NK-92 (cell line): ENCODE results near the gene PNO1.
A peak's percentile ranks its signal among the peaks of the same experiment; 100 is the strongest.
"Not testable (repeated sequence)": the region's sequence is repeated elsewhere in the genome, so short reads cannot be mapped to it uniquely, and the experiment has no call there.

Experiments used
- DNase-seq: peaks from one replicate; lab custom pipeline; 2025; ENCODE audit not compliant: unreplicated experiment; lab: John Stamatoyannopoulos, UW

PNO1 gene

DNA sequence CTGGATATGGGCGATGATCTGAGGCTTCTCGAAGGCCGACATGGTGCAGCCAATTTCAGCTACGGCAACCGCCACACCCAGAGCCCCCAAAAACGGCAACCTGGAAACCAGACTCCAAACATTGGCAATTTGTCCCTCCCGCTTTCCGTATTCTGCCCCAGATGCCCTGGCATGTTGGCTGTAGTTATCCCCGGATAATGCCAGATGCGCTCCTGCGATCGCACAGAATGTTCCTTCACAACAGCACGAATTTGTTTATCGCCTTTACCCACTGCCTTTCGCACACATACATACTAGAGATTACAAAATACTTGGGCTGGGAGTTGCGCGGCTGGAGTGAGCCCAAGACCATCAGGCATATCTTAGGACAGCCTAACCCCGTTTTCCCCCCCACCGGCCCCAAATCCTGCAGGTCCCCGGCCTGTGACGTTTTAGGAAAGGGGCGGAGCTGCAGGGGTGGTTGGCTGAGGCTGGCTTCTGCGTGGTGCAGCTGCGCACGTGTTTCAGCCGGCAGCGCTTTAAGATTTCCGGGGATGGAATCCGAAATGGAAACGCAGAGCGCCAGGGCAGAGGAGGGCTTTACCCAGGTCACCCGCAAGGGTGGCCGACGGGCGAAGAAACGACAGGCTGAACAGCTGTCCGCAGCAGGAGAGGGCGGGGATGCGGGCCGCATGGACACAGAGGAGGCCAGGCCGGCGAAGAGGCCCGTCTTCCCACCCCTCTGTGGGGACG lies at the start of gene PNO1:
PNO1 (plus strand) TSS at position 487 of the 732 bp plus-strand sequence; CDS start at position 534, 47 bp downstream.
- peak; percentile 79 for DNase-seq

DNA sequence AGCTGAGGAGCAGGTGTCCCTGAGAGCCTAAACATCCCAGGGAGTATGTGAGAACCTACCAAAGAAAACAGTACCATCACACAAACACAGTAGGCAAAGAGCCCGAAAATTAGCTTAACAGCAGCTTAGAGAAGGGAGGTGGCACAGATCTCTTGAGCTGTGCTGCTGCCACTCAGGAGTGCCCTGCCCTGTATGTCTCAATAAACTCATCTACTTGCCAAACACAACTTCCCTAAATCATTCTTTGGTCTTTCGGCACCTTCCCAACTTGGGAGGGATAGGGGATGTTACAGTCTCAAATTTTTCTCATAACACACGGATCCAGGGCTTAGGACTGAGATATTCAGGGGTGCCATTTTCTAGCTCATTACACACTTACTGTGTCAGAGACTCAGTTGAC lies 49.6 kb upstream of the PNO1 start:
- no peak for DNase-seq

DNA sequence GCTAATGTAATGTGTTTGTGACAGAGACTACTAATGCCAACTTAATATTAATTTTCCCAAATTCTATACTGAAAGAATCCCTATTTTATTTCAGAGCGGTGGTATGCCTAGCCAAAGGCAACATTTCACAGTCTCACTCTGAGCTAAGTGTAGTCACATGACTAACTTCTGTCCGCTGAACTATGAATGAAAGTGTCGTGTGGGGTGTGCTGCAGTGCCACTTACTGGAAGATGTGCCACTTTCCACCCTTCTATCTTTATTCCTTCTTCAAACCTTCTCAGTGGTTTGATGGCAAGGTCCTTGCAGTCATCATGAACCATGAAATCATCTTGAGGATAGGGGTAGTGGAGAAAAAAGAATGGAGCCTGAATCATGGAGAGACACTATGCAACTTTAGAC lies 47.6 kb upstream of the PNO1 start:
- DNase-seq: no peak

DNA sequence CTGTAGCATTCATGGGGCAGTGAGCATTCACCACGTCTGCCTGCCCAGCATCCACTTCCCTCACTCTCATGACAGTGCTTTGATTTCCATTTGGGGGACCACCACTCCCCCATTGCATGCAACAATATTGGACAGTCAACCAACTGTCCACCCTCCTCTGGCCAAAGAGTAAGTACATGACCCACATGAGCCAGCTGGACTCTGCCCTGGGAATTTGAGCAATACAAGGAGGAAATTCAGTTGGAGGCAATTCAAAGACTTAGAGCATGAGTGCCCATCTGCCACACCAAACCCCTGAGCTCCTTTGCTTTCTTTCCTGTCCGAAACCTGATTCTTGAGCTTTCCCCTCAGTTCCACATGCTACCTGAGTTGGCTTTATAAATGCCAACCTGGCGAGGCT lies 41.7 kb upstream of the PNO1 start:
- DNase-seq: no peak

DNA sequence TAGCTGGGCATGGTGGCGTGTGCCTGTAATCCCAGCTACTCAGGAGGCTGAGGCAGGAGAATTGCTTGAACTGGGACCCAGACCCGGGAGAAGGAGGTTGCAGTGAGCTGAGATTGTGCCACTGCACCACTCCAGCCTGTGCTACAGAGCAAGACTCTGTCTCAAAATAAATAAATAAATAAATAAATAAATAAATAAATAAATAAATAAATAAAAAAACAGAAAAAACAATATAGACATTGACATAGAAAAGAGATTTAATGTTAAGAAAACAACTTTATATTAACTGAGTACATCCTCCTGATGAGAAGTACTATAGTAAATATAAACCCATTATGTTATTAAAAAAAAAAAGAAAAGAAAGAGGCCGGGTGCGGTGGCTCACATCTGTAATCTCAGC lies 39.8 kb upstream of the PNO1 start:
- DNase-seq: not testable (repeated sequence)

DNA sequence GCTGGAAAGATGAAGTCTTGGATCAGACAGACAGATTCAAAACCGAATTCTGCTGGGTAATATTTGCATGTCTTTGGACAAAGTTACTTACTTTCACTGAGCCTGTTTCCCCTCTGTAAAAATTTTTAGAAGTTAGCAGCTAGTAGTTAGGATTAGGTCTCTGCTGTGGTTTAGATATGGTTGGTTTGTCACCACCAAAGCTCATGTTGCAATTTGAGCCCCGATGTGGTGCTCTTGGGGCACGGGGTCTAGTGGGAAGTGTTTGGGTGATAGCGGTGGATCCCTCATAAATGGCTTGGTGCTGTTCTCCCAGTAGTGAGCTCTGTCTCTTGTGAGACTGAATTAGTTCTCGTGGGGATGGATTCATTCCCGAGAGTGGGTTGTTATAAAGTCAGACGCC lies 38.9 kb upstream of the PNO1 start:
- DNase-seq: no peak

DNA sequence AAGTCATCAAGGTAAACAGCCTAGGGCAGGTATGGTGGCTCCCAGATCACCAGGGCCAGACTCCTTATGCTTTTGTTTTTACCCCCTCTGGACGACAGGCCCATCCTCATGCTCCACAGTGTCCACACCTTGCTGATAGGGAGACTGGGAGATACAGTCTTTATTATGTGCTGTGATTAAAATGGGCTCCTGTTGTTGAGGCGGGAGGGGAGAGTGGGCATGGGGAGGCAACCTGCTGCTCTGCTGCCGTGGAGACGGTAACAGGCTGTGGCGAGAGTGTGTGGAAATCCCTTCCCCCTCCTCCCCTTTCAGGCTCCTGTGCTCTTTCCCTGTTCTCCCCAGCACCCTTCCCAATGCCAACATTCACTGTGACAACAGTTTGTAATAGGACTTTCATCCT lies 38.2 kb upstream of the PNO1 start:
- no peak for DNase-seq

GRCh38 chr2:68121873-68122679 lies 35.6 kb upstream of the PNO1 start:
- DNase-seq: no peak

GRCh38 chr2:68122680-68122964 lies 35.1 kb upstream of the PNO1 start:
- no peak for DNase-seq

DNA sequence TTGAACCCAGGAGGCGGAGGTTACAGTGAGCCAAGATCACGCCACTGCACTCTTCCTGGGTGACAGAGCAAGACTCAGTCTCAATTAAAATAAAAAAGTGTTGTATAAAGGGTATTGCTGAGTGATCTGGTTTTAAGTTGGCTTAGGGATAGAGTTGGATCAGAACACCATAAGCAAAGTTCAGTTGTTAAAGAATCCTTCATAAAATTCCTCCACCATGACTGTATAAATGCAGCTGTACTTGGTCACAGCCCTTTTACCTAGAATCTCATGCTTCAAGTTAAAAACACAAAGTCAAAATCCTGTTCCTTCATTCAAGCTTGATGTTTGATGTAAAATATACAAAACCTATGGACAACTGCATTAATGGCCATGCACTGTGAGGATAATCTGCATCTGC lies 33.4 kb upstream of the PNO1 start:
- no peak for DNase-seq

- DNase-seq: no peak
Measured at GRCh38 chr2:68125821-68126220, 31.9 kb upstream of the PNO1 start.

DNA sequence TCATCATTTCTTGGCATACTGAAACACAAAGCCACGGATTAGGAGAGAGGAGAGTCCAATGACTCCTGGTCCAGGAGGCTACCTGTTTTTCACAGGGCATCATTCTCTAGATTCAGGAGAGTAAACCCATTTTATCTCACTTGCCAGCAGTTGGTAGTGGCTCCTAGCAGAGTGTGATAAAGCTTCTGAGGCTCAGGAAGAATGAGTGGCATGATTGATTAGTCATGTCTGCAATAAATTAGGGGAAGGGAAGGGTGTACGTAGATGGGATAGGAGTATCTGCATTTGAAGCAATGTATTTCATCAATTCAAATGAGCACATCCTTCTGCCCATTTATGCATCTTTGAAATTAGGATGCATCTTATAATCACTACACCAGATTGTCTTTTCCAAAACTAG lies 31.1 kb upstream of the PNO1 start:
- no peak for DNase-seq

- no peak for DNase-seq
Measured at GRCh38 chr2:68127358-68128242, 30.1 kb upstream of the PNO1 start.

DNA sequence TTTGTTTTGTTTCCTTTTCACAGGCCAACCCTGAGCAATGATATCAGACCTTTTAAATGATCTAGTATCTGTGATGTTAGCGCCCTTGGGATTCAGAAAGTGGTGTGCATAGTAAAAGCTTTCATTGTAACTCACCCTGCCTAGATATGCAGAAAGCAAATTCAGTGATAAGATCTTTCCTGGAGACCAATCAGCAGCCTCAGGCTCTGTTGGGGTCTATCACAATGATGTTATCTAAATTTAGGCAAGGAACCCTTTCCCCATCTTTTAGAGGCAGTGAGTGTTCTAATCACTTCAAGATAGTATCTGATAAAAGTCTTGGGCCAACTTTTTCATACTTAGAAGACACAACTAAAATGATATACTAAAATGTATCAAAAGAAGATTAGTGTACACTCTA lies 23.6 kb upstream of the PNO1 start:
- no peak for DNase-seq

DNA sequence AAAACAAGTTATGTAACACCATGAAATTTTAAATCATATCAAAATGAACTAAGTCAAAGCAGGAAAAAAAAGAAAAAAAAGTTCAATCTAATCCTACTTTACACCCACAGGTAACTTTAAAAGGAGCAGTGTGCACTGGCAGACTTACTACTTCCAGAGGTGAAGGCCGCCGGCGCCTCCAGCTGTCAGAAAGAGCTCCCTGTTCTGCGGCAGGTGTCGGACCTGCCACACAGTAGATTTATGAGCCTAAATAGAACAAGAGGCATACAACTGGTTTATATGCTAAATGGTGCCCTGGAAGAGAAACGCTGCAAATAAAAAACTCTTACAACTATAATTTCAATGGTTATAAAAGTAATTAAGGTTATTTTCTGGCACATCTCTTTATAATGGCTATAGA lies 23.1 kb upstream of the PNO1 start:
- no peak for DNase-seq

DNA sequence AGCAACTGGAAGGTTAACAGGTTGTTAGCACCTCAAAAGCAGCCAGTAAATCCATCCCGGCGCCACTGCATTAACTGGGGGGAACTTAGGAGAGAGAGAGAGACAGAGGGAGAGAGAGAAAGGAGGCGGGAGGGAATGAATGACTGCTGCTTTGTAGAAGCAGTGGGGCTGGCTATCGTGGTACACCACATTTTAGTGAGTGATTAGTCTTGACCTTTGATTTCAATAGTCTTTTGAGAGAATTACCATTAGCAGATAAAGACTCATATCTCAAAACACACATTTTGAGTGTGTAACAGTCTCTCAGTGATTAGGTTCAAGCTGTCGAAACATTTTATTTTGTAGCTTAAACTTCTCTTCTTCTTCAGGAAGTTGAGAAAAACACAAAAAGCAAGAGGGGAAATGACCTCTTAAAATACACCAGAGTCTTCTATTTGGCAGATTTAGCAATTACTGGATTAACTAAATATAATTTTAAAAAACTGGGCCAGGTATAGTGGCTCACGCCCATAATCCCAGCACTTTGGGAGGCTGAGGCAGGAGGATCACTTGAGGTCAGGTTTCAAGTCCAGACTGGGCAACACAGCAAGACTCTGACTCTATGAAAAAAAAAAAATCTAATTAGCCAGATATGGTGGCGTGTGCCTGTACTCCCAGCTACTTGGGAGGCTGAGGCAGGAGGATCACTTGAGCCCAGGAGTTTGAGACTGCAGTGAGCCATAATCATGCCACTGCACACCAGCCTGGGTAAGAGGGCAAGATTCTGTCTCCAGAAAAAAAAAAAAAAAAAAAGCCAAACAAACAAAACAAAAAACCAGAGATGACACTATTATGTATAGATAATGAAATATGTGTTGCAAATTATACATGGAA lies 22.0 kb upstream of the PNO1 start:
- no peak for DNase-seq

GRCh38 chr2:68141875-68142274 lies 15.8 kb upstream of the PNO1 start:
- DNase-seq: no peak

- no peak for DNase-seq
Measured at GRCh38 chr2:68151037-68151436, 6.7 kb upstream of the PNO1 start.

GRCh38 chr2:68152681-68153347 lies 4.9 kb upstream of the PNO1 start:
- DNase-seq: no peak

- DNase-seq: no peak
Measured at GRCh38 chr2:68155618-68156017, 2.1 kb upstream of the PNO1 start.
